HCEC 1CT (cell line): ENCODE data around the gene EHD4.

Experiments used
- DNase-seq: peaks from one replicate; pipeline ENCODE4 v3.0.0-alpha.2; 2017

EHD4 gene

GRCh38 chr15:41994772-41995475 is 22.6 kb upstream of the EHD4 start:
- no peak for DNase-seq

DNA sequence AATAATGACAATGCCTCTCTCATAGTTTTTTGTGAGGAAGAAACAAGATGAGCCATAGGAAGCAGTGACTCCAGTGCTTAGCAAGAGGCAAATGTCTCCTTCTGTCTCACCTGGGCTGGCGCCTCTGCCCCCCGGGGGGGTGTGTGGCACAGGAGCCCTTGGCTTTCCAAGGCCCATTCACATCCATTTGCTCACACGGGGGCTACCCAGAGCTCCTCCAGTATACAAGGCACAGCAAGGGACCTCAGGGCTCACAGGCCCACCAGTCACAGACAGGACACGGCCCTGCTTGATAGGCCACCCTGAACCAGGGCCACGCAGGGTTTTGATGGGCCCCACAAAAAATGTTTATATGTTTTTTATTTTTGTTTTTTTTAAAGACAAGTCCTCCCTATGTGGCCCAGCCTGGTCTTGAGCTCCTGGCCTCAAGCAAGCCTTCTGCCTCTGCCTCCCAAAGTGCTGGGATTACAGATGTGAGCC is 21.9 kb upstream of the EHD4 start:
- DNase-seq: no peak

- DNase-seq: no peak
These were observed 21.3 kb upstream of the EHD4 start for GRCh38 chr15:41993472-41994170.

DNA sequence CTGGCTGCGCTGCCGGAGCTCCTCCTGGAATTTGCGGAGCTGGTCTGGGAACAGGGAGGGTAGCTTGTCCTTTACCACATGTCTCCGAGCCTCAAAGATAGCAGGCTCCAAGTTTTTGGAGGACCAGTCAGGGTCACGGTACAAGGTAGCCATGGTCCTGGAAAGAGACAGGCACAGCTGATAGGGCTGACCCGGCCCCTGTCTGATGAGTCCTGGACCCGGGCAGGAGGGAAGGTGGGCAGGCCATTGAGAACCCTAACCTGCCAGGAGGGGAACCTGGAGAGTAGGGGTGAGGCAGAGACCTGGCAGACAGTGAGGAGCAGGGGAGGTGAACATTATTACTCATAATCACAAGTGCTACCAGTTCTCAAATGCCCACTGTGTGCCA is 20.4 kb upstream of the EHD4 start:
- DNase-seq: no peak

- DNase-seq: no peak
These were observed 19.9 kb upstream of the EHD4 start for GRCh38 chr15:41992151-41992802.

DNA sequence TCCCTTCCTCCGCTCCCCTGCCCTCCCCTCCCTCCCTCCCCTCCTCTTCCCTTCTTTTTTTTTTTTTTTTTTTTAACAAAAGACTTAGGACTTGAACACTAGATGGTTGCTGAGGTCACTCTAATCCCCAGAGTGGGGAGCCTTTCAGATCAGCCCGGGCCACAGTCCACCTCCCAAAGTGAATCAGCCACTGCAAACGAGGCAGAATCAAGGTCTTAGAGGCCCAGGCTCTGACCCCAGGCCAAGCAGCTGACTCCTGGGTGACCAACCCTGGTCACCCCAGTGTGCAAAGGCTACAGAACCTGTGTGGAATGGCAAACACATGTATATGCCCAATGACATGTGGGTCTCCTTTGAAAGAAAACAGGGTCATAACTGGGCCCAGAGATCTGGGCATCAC is 18.3 kb upstream of the EHD4 start:
- no peak for DNase-seq

- DNase-seq: no peak
These were observed 17.9 kb upstream of the EHD4 start for GRCh38 chr15:41990243-41990605.

DNA sequence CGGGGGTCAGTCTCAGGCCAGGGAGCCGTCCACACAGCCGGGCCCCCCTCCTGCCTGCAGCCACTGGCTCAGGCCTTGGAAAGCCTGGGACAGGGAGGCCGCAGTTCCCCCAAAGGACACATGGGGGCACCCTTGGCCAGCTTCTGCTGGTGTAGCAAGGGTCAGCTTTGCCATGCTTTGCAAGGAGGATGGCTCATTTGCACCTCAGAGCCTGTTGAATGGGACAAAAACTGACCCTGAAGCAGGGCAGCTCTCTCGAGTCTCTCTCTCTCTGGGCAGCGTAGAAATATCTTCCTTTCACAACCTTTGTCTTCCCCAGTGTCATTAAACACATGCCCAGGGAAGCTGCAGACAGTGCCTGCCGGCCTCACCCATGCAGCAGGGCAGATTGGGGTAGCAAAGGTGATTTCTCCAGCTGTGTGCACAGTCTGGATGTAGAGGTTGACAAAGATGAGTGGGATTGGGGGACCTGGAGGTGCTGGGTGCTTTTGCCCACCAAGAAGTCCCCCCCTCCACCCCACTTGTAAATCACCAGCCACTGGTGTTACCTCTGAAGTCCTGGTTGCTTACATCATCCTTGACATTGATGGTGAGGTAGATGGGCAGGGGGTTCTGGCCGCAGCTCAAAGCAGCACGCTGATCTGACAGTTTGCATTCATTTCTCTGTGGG is 17.4 kb upstream of the EHD4 start:
- DNase-seq: peak; percentile 47

DNA sequence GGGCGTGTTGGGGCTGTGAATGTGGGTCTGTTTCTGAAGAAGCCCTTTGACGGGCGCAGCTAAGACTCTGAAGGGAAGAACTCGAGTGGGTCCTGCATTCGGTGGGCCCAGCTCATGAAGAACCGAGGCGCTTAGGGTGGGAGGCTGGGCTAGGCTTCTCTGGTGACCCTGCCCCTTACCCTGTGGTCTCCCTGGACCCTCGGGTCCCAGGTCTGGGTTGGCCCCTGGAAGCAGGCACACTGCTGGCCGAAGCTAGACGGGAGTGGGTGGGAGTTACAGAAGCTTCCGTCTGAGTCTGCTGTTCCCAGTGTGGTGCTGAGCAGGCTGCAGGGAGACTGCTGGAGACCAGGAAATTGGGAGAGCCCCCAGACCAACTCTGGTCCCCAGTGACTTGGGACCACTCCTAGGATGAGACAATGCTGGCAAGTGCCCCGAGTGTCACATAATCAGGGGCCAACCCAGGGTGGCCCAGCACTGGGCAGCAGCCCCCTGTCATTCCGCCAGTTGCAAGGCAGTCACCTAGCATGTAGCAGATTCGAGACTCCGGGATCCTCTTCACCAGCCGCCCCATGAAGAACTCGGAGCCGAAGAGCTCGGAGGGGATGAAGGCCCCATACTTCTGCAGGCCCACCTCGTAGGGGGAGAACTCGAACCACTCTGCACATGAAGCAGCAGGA is 16.7 kb upstream of the EHD4 start:
- DNase-seq: no peak

DNA sequence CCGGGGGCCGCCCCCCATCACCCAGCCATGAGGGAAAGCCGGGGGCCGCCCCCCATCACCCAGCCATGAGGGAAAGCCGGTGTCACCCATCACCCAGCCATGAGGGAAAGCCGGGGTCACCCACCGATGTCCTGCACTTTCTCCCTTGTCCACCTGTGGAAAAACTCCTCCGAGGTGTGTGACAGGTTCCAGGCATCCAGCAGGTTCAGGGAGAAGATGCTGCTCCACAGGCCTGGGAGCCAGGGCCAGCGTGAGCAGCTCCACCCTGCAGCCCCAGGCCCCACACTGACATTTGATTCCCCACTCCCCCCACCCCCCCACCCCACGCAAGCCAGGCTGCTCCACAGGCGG is 15.5 kb upstream of the EHD4 start:
- no peak for DNase-seq

DNA sequence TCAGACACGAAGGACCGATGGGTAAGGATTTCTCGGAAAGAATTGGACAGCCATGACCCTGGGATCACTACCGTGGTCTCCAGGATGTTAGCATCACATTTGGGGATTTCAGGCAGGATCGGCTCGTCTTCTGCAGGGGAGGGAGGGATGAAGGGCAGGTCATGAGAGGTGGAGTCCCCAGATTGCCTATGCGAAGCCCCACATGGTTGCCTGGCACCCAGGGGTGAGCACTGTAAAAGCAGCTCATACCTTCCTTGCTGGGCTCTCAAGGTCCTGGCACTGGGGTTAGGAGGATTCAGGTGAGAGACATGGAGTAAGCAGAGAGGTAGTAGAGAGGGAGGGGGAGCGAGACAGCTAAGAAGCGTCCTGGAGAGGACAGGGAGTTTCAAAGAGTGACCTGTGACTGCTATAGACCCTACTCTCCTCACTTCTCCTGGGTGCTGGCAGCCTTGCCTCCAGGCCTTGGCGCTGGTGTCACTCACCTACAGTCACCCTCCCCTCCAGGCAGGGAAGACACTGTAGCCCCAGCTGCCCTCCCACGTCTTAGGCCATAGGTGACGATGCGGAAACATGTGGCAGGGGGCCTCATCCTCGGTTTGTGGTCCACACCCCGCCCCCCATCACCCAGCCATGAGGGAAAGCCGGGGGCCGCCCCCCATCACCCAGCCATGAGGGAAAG is 15.0 kb upstream of the EHD4 start:
- DNase-seq: no peak

GRCh38 chr15:41985236-41986160 is 13.1 kb upstream of the EHD4 start:
- DNase-seq: no peak

DNA sequence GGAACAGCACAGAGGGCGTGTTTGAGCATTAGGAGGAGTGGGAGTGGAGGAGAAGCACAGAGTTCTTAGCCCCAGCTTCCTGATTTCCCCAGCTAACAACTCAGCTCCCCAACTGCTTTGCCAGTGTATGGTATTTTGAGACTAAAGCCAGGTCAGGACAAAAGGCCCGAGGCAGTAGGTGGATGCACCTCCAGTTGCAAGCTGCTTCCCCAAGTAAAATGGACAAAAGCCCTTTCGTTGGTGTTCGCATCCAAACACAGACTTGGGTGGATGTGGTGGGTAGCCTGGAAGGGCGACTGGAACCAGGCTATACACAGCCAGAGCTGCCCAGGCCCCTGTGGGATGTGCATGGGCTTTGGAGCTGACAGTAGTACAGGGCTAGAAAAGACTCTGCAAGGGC is 12.3 kb upstream of the EHD4 start:
- no peak for DNase-seq

- no peak for DNase-seq
These were observed 11.5 kb upstream of the EHD4 start for GRCh38 chr15:41983621-41984571.

- no peak for DNase-seq
These were observed 10.9 kb upstream of the EHD4 start for GRCh38 chr15:41983221-41983620.

DNA sequence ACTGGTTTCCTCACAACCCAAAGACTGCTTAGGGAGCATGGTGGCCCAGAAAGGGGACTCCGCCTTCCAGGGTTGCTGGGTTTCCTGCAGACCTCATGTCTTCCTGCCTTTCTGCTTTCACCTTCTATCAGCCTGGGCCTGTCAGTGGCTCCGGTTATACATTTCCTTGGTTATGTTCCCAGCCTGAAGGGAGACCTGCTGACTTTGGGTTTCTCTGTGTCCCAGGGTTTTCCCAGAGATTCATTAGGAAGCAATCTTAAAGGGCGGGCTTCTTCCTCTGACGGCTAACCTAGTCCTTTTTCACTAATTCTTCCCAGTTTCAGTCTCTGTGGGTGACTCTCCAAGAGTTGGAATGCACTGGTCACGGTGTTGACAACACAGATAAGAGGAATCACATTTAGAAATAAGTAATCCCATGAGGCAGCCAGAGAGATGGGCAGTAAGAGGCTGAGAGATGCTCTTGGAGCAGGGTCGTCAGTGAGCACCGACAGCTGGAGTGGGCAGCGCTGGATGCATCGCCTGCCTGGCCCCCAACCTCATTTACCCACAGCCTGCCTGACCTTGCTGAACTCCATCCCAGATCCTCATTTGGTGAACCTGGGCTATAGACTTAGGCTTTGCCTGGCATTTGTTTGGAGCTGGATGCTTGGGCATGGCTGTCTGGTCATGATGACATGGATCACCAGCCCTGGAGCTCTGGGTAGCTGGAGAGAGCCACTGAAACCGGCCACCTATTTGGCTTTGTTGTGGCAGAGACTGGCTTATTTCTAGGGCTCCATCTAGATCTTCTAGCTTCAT is 10.0 kb upstream of the EHD4 start:
- DNase-seq: no peak

GRCh38 chr15:41981371-41982132 is 9.2 kb upstream of the EHD4 start:
- DNase-seq: no peak

DNA sequence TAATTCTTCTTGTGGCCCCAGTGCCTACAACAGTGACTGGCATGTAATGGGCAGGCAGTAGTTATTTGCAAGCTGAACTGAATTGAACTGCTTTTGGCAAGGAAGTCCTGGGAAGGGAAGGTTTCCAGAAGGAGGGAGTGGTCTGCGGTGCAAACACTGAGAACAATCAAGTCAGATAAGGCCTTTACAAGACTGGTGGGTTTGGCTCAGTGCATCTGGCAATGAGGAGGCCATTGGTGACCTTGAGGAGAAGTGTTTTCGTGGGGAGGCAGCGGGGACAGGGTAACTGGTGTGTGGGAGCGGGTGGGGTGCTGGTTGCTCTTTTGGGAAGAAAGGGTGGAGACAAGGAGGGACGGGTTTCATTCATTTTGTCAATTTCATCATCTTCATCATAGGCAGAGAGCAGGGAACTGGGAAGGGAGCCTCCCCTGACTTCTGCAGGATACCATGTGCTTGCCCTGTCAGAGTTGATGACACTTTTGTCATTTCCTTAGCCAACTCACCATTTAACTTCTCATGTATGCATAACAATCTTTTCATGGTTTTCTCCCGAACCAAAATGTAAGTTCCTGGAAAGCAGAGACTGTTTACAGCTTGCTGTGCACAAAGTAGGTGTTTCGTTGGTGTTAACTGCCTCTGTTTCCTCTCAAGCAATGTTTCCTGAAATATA is 8.4 kb upstream of the EHD4 start:
- DNase-seq: no peak
